H9 (cell line): ENCODE data around the gene E2F4. TPM values are rescaled to one million over a fixed set of nuclear protein-coding genes. Genes with fewer than 3 reads are reported as not detected.

Experiments
- DNase-seq: peaks from one replicate; pipeline ENCODE4 v3.0.0-alpha.2; 2017
- H2AFZ ChIP-seq: one replicate; pipeline ENCODE4 v1.6.1; 2013; ENCODE audit warnings: mild to moderate bottlenecking, low read length, control low read depth, moderate library complexity
- H2AK5ac ChIP-seq: 2 replicates; pipeline ENCODE4 v1.6.1; 2013; ENCODE audit warnings: low read length, control low read depth, mixed read lengths; ENCODE audit not compliant: insufficient read length
- H2BK120ac ChIP-seq: one replicate; pipeline ENCODE4 v1.6.1; 2013; ENCODE audit warnings: low read depth, mild to moderate bottlenecking, low read length, control low read depth, inconsistent platforms; ENCODE audit not compliant: poor library complexity, severe bottlenecking
- H2BK12ac ChIP-seq: 2 replicates; pipeline ENCODE4 v1.6.1; 2013; ENCODE audit warnings: low read length, control low read depth, mixed read lengths, low read depth; ENCODE audit not compliant: insufficient read length
- H2BK15ac ChIP-seq: 2 replicates; pipeline ENCODE4 v1.6.1; 2013; ENCODE audit warnings: low read depth, low read length, control low read depth
- H2BK20ac ChIP-seq: one replicate; pipeline ENCODE4 v1.6.1; 2013; ENCODE audit warnings: low read depth, mild to moderate bottlenecking, low read length, control low read depth, inconsistent platforms; ENCODE audit not compliant: poor library complexity, severe bottlenecking
- H2BK5ac ChIP-seq: 2 replicates; pipeline ENCODE4 v1.6.1; 2013; ENCODE audit warnings: low read length, control low read depth, mixed read lengths; ENCODE audit not compliant: insufficient read length
- H3K14ac ChIP-seq: 2 replicates; pipeline ENCODE4 v1.6.1; 2013; ENCODE audit warnings: low read length, control low read depth; ENCODE audit not compliant: insufficient read depth
- H3K18ac ChIP-seq: 2 replicates; pipeline ENCODE4 v1.6.1; 2013; ENCODE audit warnings: low read depth, mild to moderate bottlenecking, mixed read lengths, low read length, control low read depth; ENCODE audit not compliant: insufficient read length
- H3K23ac ChIP-seq: 2 replicates; pipeline ENCODE4 v1.6.1; 2013; ENCODE audit warnings: low read length, control low read depth, mixed read lengths, low read depth; ENCODE audit not compliant: insufficient read length
- H3K23me2 ChIP-seq: 2 replicates; pipeline ENCODE4 v1.6.1; 2013; ENCODE audit warnings: low read depth, mild to moderate bottlenecking, mixed read lengths, low read length, control low read depth; ENCODE audit not compliant: insufficient read length, poor library complexity, severe bottlenecking
- H3K27ac ChIP-seq: 2 replicates; pipeline ENCODE4 v1.5.1; 2013; ENCODE audit warnings: low read length, control low read depth, mixed read lengths, low read depth; ENCODE audit not compliant: insufficient read length
- H3K27me3 ChIP-seq: 2 replicates; pipeline ENCODE4 v1.6.1; 2013; ENCODE audit warnings: low read length, control low read depth, inconsistent platforms; ENCODE audit not compliant: insufficient read depth
- H3K4ac ChIP-seq: 2 replicates; pipeline ENCODE4 v1.6.1; 2013; ENCODE audit warnings: low read depth, mild to moderate bottlenecking, control low read depth, inconsistent platforms, low read length, moderate library complexity
- H3K4me1 ChIP-seq: 2 replicates; pipeline ENCODE4 v1.6.1; 2013; ENCODE audit warnings: low read length, control low read depth, inconsistent platforms; ENCODE audit not compliant: insufficient read depth
- H3K4me2 ChIP-seq: 2 replicates; pipeline ENCODE4 v1.6.1; 2013; ENCODE audit warnings: low read length, control low read depth, mixed read lengths; ENCODE audit not compliant: insufficient read length, insufficient read depth
- H3K56ac ChIP-seq: 2 replicates; pipeline ENCODE4 v1.6.1; 2013; ENCODE audit warnings: low read depth, mild to moderate bottlenecking, mixed read lengths, low read length, control low read depth; ENCODE audit not compliant: insufficient read length
- H3K79me1 ChIP-seq: 2 replicates; pipeline ENCODE4 v1.6.1; 2013; ENCODE audit warnings: low read depth, mild to moderate bottlenecking, moderate library complexity, low read length, control low read depth, inconsistent platforms; ENCODE audit not compliant: insufficient read depth, poor library complexity, severe bottlenecking
- H3K79me2 ChIP-seq: 2 replicates; pipeline ENCODE4 v1.6.1; 2013; ENCODE audit warnings: low read length, control low read depth, inconsistent platforms; ENCODE audit not compliant: insufficient read depth
- H3K9ac ChIP-seq: 2 replicates; pipeline ENCODE4 v1.6.1; 2013; ENCODE audit warnings: low read length, control low read depth, mixed read lengths; ENCODE audit not compliant: insufficient read length; ENCODE audit errors: extremely low read depth
- H3K9me3 ChIP-seq: one replicate; pipeline ENCODE4 v1.6.1; 2013; ENCODE audit warnings: low read depth, low read length, inconsistent platforms; ENCODE audit not compliant: control insufficient read depth
- H3T11ph ChIP-seq: one replicate; pipeline ENCODE4 v1.6.1; 2013; ENCODE audit warnings: mild to moderate bottlenecking, low read length, control low read depth, inconsistent platforms
- H4K20me1 ChIP-seq: one replicate; pipeline ENCODE4 v1.6.1; 2013; ENCODE audit not compliant: control insufficient read depth, insufficient read length, insufficient read depth
- H4K5ac ChIP-seq: 2 replicates; pipeline ENCODE4 v1.6.1; 2013; ENCODE audit warnings: low read depth, mild to moderate bottlenecking, mixed read lengths, low read length, control low read depth; ENCODE audit not compliant: insufficient read length
- H4K8ac ChIP-seq: replicated peaks from 2 replicates; pipeline ENCODE4 v1.6.1; 2013; ENCODE audit warnings: low read length, control low read depth, mixed read lengths, low read depth; ENCODE audit not compliant: insufficient read length
- H4K91ac ChIP-seq: 2 replicates; pipeline ENCODE4 v1.6.1; 2013; ENCODE audit warnings: low read depth, mild to moderate bottlenecking, moderate library complexity, mixed read lengths, low read length, control low read depth; ENCODE audit not compliant: insufficient read length
- H3K27ac Mint-ChIP-seq, 3 experiments: 2 replicates in 2 of 3; 3 replicates in 1 of 3; pipeline ENCODE4 v1.8.0; 2020 to 2021; ENCODE audit warnings: mixed read lengths in 3 of 3, mild to moderate bottlenecking in 1 of 3, moderate library complexity in 1 of 3
- H3K27me3 Mint-ChIP-seq: 2 replicates; pipeline ENCODE4 v1.8.0; 2021; ENCODE audit warnings: low read depth, mild to moderate bottlenecking, moderate library complexity, mixed read lengths
- H3K36me3 Mint-ChIP-seq, 3 experiments: 2 replicates in 2 of 3; 3 replicates in 1 of 3; pipeline ENCODE4 v1.8.0; 2020 to 2021; ENCODE audit warnings: low read depth in 3 of 3, mixed read lengths in 3 of 3; ENCODE audit not compliant: insufficient read depth in 1 of 3
- H3K4me1 Mint-ChIP-seq, 2 experiments: 2 replicates each; pipeline ENCODE4 v1.8.0; 2020; ENCODE audit warnings: mixed read lengths in 2 of 2
- H3K4me3 Mint-ChIP-seq, 2 experiments: 2 replicates in 1 of 2; 3 replicates in 1 of 2; pipeline ENCODE4 v1.8.0; 2020 to 2021; ENCODE audit warnings: mild to moderate bottlenecking in 2 of 2, mixed read lengths in 2 of 2, moderate library complexity in 1 of 2
- H3K9me3 Mint-ChIP-seq, 2 experiments: 2 replicates in 1 of 2; 3 replicates in 1 of 2; pipeline ENCODE4 v1.8.0; 2020; ENCODE audit warnings: mild to moderate bottlenecking in 2 of 2, mixed read lengths in 2 of 2, moderate library complexity in 1 of 2
- WGBS: extraction: QIAGEN DNeasy Blood & Tissue Kit; methylation state at CpG from one replicate; pipeline ENCODE4 v1.1.7; 2013; ENCODE audit warnings: missing lambda C conversion rate, low lambda C conversion rate, mixed read lengths; ENCODE audit not compliant: insufficient read length; ENCODE audit errors: extremely low coverage; 5-methylcytosine and 5-hydroxymethylcytosine counted together
- total RNA-seq: library from RNA; stranded (reverse); gene quantifications from 2 replicates; pipeline ENCODE4 v1.2.1, GENCODE V29; 2021
- TF ChIP-seq, protein P1 (sequence below): fragments of 200-600 bp; sonication (generic); conservative IDR thresholded peaks from 3 replicates; pipeline ENCODE4 v1.8.0; 2021; ENCODE audit warnings: antibody characterized with exemption, mild to moderate bottlenecking

Gene E2F4
- total RNA-seq, 1 experiment from 2014 or later, result 116 TPM

GRCh38 chr16:67194260-67194659, 2.3 kb downstream of the E2F4 start:
- Mint-ChIP-seq H3K4me1 (peaks cover 23 to 35% of the 10 kb centered on the region in 2 experiments), H3K27ac (no peak overlapping the region), H3K9me3 (no peaks in the 10 kb centered on the region; a peak in 1 of 5 replicates), H3K27me3 (0 out of 2 replicates have a peak, but pooled peaks cover 2% of the 10 kb centered on the region), H3K36me3 (peaks cover 40 to 59% (median 54%) of the 10 kb centered on the region in 3 experiments), H3K4me3 (peak overlapping the region; percentile 86 to 93; a peak in 4 of 5 replicates)
- no peak overlapping the region for H2BK120ac ChIP-seq
- no peak overlapping the region for H3K23ac ChIP-seq
- no peak overlapping the region for H3T11ph ChIP-seq
- DNase-seq, result no peak
- H3K27ac ChIP-seq, result no peak overlapping the region
- no peaks in the 10 kb centered on the region for H3K9me3 ChIP-seq
- H3K79me2 ChIP-seq, result peaks cover 13% of the 10 kb centered on the region; the same call in 1 of the 2 replicates
- no peaks in the 10 kb centered on the region for H4K20me1 ChIP-seq
- H3K4me2 ChIP-seq, result no peak overlapping the region
- no peak overlapping the region for H3K9ac ChIP-seq
- no peak overlapping the region for H2BK15ac ChIP-seq
- no peak overlapping the region for H4K5ac ChIP-seq
- H3K4ac ChIP-seq, result no peak overlapping the region
- WGBS, result no CpG with 5 or more reads among the region's 6 CpGs
- H3K18ac ChIP-seq, result no peak overlapping the region
- no peak overlapping the region for H4K8ac ChIP-seq
- H3K56ac ChIP-seq, result no peak overlapping the region
- no peak overlapping the region for H2AFZ ChIP-seq
- H3K79me1 ChIP-seq, result peaks cover 13% of the 10 kb centered on the region
- no peak overlapping the region for H2BK20ac ChIP-seq
- no peak overlapping the region for H2BK12ac ChIP-seq
- no peak overlapping the region for H4K91ac ChIP-seq
- TF ChIP-seq, protein P1, sequence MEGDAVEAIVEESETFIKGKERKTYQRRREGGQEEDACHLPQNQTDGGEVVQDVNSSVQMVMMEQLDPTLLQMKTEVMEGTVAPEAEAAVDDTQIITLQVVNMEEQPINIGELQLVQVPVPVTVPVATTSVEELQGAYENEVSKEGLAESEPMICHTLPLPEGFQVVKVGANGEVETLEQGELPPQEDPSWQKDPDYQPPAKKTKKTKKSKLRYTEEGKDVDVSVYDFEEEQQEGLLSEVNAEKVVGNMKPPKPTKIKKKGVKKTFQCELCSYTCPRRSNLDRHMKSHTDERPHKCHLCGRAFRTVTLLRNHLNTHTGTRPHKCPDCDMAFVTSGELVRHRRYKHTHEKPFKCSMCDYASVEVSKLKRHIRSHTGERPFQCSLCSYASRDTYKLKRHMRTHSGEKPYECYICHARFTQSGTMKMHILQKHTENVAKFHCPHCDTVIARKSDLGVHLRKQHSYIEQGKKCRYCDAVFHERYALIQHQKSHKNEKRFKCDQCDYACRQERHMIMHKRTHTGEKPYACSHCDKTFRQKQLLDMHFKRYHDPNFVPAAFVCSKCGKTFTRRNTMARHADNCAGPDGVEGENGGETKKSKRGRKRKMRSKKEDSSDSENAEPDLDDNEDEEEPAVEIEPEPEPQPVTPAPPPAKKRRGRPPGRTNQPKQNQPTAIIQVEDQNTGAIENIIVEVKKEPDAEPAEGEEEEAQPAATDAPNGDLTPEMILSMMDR, result no peak
- no peak overlapping the region for H3K14ac ChIP-seq
- no peak overlapping the region for H2BK5ac ChIP-seq
- peaks cover 8% of the 10 kb centered on the region for H3K23me2 ChIP-seq
- no peaks in the 10 kb centered on the region for H3K4me1 ChIP-seq
- H2AK5ac ChIP-seq, result no peak overlapping the region
- H3K27me3 ChIP-seq, result no peaks in the 10 kb centered on the region; the same call in 1 of the 2 replicates
